GF-D8 (cell line): ENCODE results near the gene NUDT16L1.

Experiments
- DNase-seq: peaks from one replicate; lab custom pipeline; 2025; lab: John Stamatoyannopoulos, UW

The NUDT16L1 gene

DNA sequence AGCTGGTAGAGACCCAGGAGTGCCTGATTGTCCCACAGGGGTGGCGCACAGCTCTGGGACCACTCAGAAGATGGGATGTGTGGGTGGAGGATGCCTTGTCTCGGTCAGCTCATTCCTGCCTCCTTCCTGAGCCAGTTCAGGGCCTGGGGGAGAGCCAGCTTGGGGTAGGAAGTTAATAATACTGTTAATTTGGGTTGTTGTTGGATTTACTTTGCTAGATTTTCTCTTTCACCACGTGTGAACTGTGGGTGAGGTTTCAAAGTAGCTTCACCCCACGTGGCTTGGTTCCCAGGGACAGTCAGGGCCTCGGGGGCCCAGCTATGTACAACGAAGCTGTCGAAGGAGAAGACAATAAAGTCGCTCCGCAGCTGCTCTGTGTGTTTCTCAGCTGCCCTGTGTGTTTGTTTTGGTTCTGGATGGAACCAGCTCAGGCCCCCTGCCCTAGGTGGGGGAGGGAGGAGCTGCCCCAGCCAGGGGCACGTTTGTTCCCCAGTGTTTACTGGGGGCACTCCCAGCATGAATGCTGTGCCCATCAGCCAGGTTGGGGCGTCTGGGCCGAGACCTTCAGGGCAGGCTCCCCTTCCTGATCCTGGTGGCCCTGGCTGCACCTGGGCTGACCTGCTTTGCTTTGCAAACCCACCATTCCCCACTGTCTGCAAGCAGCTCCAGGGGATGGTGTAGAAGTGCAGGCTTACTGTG lies 2.3 kb downstream of the NUDT16L1 start:
- no peak for DNase-seq

DNA sequence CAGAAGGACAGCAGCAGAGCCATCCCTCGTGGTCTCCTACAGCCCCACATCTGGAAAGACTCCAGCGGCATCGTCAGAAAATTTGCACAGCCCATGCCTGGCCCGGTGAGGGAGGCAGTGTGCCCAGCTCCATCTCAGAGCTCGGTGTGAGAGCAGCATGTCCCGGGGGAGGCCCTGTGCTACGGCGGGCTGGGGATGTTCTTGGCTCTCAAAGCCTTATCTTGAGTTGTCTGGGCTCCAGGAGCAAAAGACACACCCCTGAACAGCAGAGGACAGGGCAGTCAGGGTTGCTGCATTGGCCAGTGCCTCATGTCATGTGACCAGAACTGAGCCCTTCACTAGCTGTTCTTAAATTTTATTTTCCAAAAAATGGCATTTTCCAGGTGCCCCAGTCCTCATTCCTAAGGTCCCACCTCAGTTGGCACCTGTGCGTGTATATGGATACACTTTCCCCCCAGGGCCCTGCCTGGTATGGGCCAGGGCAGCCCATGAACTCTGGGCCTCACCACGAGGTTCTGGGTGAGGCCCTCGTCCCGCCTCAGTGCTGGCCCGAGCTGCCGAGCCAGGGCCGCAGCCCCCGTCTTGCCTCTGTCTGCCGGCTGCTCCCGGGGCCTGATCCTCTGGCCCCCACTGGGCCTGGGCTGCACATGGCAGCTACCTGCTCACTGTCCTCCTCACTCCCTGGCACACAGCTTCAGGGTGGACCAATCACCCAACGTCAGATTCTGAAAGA lies 3.0 kb downstream of the NUDT16L1 start:
- DNase-seq: no peak

DNA sequence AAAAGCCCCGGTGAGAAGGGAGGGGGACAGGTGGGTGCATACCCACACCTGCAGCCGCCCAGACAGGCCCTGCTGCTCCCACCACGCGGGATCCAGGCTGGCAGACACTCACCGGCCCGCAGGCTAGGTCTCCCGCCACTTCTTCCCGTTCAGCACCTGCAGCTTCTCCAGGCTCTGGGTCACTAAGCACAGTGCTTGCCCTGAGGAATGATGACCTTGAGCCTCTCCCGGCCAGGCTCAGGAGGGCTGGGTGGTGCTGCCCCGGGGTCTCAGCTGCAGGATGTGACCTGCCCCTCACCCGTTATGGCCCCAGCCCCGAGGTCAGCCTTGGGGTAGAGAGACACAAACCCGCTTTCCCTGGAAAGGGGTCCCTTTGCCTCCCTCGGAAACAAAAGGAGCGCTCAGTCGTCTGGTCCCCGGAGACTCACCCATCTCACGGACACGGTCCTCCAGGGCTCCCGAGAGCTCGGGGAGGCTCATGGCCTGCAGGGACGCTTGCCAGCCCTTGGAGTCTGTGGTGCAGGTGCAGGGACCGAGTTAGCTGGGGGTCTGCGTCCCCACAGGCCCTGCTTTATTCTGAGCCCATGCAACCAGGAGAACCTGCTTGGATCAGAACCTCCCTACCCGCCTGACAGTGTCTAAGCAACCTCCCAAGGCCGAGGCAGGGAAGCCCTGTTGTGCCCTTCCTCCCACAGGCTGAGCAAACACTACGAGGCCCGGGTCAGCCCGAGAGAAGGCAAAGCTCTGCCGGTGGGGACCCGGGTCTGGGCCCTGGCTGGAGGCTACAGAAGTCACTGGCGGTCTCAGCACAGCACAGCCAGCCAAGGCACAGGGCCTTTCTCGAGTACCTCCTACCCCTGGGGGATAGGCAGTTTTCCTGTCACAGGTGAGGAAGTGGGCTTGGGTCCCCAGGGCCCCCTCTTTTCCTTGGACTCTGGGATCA lies 3.8 kb downstream of the NUDT16L1 start:
- no peak for DNase-seq

DNA sequence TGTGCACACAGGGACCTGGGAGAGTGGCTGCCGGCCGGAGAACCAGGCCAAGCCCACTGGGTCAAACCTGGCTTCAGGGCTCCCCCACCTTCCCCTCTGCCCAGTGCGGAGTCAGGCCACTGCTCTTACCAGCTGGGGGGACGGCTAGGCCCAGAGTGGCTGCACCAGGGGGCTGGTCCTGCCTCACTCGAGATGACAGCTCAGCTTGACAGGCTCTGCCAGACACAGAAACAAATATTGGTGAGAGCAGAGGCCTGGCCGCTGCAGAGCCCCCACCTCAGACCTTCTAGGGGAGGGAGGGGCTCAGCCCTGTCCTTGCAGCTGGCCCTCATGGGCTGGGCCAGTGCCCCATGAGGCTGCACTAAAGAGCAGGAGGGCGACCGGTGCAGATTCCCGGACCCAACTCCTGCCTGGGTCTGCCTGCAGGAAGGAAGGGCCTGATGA lies 4.5 kb downstream of the NUDT16L1 start:
- no peak for DNase-seq

DNA sequence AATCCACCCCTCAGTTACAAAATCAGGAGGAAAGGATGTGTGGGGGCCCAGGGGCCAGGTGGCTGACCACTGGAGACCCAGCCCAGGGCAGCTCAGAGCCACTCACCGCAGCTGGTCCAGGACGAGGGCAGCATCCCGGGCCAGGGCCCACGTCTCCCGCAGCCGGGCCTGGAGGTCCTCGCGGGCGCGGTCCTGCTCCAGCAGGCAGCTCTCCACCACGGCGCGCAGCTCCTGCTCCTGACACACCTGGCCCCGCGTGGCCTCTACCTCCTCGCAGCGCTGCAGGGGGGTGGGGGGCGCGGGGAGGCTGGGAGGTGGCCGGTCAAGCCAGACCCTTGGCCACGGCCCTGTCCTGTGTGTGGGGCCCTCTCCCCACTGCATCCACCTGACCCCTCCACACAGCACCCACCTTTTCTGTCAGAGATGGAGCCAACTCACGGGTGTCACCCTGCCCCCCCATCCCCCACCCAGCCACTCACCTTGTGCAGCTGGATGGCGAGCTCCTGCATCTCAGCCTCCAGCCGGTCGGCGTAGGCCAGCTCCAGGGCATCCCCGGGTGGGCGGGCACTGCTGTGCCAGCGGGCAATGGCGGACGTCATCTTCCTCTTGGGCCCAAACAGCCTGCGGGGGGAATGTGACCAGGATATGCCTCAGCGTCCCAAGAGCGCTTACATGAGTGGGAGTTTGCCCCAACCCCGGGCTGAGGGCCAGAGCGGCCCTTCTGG lies 5.1 kb downstream of the NUDT16L1 start:
- DNase-seq: no peak

DNA sequence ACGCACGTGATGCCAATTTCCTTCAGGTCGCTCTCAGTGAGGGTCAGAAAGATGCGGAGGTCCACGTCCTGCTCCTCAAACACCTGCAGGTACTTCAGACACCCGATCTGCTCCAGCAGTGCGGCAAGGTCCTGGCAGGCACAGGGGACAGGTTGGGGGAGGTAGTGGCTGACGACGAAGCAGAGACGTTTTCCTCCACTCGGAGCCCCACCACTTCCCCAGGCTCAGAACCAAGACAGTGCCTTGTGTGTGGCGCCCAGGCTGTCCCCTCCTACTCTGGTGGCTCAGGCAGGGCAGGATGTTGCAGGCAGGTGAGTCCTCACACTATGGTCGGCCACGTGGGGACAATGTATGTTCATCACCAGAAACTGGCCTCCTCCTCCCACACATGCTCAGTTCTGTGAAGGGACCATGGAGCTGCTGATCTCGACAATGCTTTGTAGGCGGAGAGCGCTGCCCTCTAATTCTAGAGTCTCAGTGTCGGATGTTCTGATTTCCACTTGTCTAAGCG lies 5.7 kb downstream of the NUDT16L1 start:
- no peak for DNase-seq

DNA sequence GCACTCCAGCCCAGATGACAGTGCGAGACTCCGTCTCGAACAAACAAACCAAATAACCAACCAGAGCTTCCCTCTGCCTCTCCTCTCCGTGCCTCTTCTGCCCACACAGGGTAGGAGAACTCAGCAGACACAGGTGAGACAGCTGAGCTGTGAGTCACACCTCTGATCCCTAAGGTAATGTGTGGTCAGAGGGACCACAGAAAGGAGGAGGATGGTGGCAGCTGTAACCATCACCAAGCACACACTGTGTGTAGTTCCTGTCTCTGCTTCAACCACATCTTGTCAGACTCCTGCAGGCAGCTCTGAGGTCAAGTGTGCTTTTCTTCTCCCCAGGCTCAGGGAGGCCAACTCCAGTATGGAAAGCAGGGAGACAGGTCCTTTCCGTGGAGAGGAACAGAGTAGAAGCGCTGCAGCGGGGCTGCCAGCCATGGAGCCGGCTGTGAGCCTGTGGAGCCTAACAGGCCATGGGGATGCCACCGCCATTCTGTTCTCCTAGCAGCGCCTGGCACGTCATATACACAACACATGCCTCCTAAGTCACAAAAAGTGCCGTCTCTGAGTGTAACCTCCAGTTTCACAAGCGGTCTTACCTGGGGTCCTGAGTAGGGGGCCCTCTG lies 7.1 kb downstream of the NUDT16L1 start:
- DNase-seq: no peak

DNA sequence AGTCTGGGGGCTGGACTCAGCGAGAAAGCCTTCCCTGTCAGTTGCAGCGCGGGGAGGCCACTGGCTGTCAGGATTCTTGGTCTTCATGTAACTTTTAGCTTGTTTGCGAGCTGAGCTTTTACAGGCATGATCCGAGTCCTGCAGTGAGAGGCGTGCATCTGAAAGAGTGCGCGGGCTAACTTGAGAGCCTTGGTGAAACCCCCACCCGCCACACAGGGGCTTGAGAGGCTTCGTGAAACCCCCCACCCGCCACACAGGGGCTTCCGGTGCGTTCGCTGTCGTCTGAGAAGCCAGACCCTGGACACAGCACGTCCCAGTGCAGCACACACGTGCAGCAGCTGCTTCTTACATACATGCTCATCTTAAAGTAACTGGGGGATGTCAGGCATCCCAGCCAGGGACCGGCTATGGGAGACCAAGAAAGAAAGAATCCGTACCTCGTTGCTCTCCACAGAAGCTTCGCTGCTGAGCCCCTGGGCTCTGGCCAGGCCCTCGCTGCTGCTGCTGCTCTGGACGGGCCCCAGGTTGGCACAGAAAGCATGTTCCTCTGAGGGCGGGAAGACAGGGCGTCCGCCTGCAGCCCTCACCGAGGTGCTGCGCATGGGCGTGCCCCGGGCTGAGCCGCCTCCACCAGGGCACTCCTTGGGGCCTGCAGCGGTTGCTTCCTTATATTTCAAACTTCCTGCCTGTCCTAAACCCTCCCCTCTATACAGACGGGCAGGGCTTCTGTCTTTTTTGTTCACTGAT lies 7.8 kb downstream of the NUDT16L1 start:
- no peak for DNase-seq

DNA sequence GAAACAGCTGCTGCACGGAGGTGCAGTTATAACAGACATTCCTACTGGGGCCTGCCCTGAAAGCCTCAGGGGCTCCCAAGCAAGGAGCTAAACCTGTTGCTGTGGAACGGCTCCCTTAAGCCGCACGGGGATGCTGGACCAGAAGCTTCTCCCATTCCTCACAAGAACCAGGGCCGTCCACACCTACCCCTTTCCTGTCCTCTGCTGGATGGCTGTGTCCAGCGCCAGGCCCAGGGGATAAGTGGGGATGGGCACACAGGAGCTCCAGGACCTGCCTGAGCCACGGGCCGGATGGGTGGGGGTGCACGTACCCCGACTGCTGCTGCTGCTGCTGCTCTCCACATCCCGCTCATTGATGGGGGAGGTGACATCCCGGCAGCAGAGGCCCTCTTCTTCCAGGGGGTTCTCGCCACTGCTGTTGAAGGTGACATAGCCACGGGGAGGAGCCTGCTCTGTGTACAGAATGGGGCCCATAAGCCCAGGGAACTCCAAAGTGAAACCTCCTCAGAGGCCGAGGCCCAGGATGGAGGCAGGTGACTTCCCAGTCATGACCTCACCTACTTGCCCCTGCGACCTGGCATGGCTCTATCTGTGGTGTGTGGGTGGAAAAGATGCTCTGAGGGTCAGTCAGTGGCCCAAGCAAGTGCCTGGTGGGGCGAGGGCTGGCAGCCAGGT lies 8.6 kb downstream of the NUDT16L1 start:
- DNase-seq: no peak

DNA sequence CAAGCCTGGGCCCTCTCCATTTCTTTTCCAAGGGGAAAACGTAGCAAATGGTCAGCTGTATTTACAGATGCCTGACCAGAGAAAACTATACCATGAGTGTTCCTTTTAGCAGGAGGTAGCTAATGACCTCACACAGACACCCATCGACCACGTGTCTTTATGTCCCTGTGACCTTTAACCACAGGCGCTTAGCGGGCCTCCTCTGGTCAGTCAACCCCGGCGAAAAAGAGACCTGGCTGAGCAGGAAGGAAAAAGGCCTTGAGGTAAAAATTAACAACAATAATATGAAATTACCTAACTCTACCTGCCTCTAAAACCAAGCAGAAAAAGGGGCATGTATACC lies 9.1 kb downstream of the NUDT16L1 start:
- no peak for DNase-seq

DNA sequence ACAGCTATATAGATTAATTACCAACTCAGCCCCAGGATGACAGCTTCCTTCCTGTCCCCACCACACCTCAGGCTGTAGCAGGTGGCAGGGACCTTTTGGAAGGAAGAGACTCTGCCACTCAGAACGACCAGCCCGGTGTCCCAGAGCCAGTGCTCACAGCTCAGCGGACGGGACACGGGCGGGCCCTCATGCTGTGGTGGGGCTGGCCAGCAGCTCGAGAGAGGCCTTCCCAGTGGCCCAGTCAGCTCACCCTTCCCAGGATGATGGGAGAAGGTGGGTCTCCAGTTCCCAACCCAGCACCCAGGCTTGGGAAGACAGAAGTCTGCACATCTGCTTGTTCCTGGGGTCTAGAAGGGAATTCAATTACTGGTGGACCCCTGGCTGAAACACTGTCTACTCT lies 10.5 kb downstream of the NUDT16L1 start:
- DNase-seq: no peak

DNA sequence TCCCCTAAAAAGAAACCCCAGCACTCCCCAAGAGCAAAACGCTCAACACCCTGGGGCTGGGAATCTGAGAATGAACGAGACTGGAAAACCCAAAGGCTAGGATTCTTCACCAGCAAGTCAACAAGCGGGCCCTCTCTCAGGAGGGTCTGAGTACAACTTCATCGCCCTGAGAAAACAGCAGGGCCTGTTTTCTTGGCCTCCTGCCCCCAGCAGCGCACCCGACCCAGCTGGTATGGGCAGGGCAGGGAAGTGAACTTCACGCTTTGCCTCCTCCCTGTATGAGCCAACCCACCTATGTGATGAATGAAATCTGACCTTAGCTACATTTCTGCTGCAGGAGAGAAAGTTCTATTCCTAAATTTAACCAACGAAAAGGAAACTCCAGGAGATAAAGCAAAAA lies 11.1 kb downstream of the NUDT16L1 start:
- DNase-seq: no peak

DNA sequence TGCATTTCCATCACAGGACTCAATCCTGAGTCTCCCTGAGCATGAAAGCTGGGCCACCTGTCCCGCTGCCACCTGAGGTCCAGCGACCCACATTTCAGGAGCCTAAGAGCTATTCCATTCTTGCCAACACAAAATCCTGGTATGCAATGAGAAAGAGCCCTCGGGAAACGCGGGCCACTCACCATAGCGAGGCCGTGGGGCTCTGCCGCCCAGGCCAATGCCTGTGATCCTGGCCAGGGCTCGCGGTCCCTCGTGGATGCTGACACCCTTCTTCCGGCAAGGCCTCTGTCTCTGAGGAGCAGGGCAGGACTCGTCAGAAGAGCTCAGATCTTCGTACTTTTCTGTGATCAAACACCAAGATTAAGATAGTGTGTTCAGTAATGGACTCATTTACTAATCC lies 11.6 kb downstream of the NUDT16L1 start:
- no peak for DNase-seq

DNA sequence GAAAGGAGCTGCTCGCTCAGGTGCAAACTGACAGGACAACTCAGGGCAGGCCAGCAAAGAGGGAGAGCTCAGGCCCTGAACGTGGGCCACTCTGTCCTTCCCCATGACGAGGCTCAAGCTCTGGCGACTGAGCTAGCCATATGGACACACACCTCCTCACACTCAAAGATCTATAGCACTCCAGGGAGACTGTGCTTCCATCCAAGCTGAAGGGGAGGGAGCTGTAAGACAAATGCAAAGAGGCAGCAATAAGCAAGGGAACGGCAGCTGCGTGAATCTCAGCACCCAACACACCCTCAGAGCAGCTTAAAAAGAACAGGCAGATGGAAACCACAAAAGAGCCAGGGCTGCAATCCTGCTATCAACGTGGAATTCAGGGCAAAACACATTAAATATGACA lies 13.5 kb downstream of the NUDT16L1 start:
- DNase-seq: no peak

DNA sequence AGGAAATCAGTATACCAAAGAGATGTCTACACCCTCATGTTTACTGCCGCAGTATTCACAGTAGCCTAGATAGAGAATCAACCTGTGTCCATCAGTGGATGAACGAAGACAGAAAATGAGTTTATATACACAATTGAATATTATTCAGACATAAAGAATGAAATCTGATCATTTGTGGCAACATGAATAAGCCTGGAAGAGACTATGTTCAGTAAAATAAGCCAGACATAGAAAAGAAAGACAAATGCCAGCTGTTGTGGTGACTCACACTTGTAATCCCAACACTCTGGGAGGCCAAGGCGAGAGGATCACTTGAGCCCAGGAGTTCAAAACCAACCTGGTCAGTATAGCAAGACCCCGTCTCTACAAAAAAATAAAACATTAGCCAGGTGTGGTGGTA lies 16.1 kb downstream of the NUDT16L1 start:
- DNase-seq: no peak

DNA sequence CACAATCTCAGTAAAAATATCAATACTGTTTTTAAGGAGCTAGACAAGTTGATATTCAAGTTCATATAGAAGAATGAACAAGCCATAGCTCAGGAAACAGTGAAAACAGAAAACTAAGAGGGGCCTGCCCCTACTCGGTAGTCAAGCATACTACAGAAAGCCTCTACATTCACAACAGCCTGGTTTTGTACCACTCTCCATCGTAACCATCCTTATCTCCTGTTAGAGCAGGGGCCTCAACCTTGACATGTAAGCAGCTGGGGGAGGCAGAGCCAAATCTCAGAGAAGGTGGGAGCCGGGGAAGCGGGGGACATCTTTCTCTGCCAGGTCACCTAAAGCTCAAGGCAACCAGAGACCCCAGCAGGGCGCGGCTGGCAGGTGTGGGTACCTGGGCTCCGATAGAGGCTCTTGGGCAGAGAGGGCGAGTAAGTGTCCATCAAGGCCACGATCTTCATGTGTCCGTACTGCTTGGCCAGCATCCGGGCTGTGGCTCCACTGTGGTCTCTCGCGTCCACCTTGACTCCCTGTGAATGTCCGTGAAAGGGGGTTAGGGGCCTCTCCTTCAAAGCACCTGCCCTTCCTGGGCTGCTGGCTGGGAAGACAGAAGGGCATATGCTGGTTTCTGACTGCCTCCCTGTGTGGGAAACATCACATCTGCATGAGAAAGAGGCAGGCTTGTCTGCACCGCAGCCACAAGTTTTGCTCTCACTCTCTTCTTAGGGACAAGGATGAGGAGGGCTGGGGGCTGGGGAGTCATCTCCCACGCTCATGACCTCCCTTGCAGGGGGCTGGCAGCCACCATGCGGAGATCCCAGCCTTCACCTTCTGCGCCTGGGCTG lies 20.5 kb downstream of the NUDT16L1 start:
- no peak for DNase-seq

DNA sequence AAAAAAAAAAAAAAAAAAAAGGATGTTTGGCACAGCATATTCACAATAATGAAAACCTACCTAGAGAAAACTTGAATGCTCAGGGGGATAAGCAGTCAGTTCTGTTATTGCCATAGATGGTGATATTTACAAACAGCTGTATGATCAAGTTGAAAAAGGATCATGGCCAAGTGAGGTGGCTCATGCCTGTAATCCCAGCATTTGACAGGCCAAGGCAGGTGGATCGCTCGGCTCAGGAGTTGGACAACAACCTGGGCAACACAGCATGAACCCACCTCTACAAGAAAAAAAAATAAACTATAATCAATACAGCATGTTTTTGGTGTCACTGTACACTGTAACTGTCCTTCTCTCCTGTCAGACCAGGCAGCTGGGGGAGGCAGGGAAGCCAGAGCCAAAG lies 21.6 kb downstream of the NUDT16L1 start:
- no peak for DNase-seq

DNA sequence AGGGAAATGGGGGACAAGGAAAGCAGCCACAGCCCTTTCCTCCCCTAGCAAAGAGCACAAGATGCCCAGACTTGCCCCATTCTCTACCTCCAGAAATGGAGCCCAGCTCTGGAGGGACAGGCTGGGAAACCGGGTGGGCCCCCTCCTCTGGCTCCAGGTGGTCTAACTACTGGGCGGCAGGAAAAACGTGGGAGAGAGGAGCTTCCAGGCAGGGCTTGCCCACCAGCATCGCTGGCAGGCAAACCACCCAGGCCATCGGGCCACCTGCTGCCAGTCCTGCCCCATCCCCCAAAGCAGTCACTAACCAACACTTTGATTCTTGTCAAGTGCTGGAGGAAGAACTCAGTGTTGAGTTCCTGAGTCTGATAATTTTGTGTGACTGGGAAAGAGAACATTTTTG lies 25.1 kb downstream of the NUDT16L1 start:
- DNase-seq: no peak

DNA sequence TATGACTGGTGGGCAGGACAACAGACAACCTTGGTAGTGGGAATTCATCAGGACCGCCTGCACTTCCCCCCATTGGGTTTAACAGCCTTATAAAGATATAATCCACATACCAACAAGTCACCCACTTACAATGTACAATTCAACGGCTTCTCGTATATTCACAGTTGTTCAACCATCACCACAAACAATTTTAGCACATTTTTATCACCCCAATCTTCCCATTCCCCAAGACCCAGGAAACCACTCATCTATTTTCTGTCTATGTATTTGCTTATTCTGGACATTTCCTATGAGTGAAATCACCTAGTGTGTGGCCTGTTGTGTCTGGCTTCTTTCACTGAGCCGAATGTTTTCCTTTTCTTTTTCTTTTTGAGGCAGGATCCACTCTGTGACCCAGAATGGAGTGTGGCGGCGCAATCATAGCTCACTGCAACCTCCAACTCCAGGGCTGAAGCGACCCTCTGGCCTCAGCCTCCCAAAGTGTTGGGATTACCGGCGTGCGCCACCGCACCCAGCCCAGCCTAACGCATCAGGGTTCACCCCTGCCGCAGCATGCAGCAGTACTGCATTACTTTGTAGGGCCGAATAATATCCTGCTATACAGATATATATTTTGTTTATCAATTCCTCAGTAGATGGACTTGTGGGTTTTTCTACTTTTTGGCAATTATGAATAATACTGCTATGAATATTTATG lies 29.9 kb downstream of the NUDT16L1 start:
- DNase-seq: no peak
